HCT116 (cell line): ENCODE results near the gene SURF6. TPM values are rescaled to one million over a fixed set of nuclear protein-coding genes. Genes with fewer than 3 reads are reported as not detected.

Experiments
- ATAC-seq: fragments of 200-7000 bp; cut with Tn5 transposase; 2 replicates; pipeline ENCODE4 v1.9.1; 2020; ENCODE audit warnings: mild to moderate bottlenecking, moderate library complexity
- BruUV-seq: library from RNA; stranded (reverse); fragments of 400-500 nt; replicated peaks from 2 replicates; lab custom pipeline; 2021; lab: Mats Ljungman, UMichigan
- CTCF ChIA-PET: fragments of 300-600 bp; sonication (Branson Sonifier 250); formaldehyde crosslinking; loops from one replicate; lab custom pipeline; 2021; ENCODE audit warnings: antibody characterized with exemption; lab: Charles Lee
- POLR2A ChIA-PET: fragments of 300-600, 350-600 bp; sonication (Branson Sonifier 250); formaldehyde crosslinking; loops from one replicate; lab custom pipeline; 2021; ENCODE audit warnings: antibody characterized with exemption; lab: Charles Lee
- RAD21 ChIA-PET, 2 experiments: fragments of 300-600 bp; sonication (Branson Sonifier 250); formaldehyde crosslinking; loops; one replicate each; lab custom pipeline; 2023; ENCODE audit warnings: low total read pairs in 2 of 2; ENCODE audit not compliant: uncharacterized antibody in 2 of 2, unreplicated experiment in 2 of 2, low non-redundant PET in 1 of 2; lab: Charles Lee
- DNase-seq: peaks from one replicate; pipeline ENCODE4 v3.0.0-alpha.2; 2010; ENCODE audit warnings: low read depth, low spot score
- H2AFZ ChIP-seq: fragments of 200-600 bp; shearing (Covaris generic), sonication (generic); 2 replicates; pipeline ENCODE4 v1.6.1; 2017; ENCODE audit warnings: low read depth, mixed run types, mixed read lengths, antibody characterized with exemption, low read length; ENCODE audit not compliant: poor library complexity, severe bottlenecking
- H3K27ac ChIP-seq: 2 replicates; pipeline ENCODE4 v1.5.1; 2012; ENCODE audit warnings: low read depth, low read length
- H3K27me3 ChIP-seq: fragments of 200-600 bp; sonication (generic); 2 replicates; pipeline ENCODE4 v1.6.1; 2016; ENCODE audit warnings: mixed run types, low read length, mixed read lengths; ENCODE audit not compliant: insufficient read depth
- H3K36me3 ChIP-seq, 2 experiments: fragments of 200-500 bp in 1 of 2; fragments of 200-600 bp in 1 of 2; sonication (Bioruptor generic) in 1 of 2; sonication (generic) in 1 of 2; 2 replicates each; pipeline versions ENCODE4 v1.5.1 to v1.6.1; 2014 to 2016; ENCODE audit warnings: low read length in 2 of 2, inconsistent platforms in 1 of 2, mixed read lengths in 1 of 2, mixed run types in 1 of 2; ENCODE audit not compliant: insufficient read depth in 2 of 2, control insufficient read depth in 1 of 2
- H3K4me1 ChIP-seq, 2 experiments: fragments of 200-600 bp in 1 of 2; sonication (generic) in 1 of 2; 2 replicates each; pipeline versions ENCODE4 v1.5.1 to v1.6.1; 2012 to 2017; ENCODE audit warnings: low read length in 2 of 2, inconsistent platforms in 1 of 2, mild to moderate bottlenecking in 1 of 2, mixed read lengths in 1 of 2, mixed run types in 1 of 2, moderate library complexity in 1 of 2; ENCODE audit not compliant: insufficient read depth in 2 of 2, control insufficient read depth in 1 of 2
- H3K4me2 ChIP-seq: fragments of 200-600 bp; sonication (generic); 2 replicates; pipeline ENCODE4 v1.6.1; 2017; ENCODE audit warnings: mixed run types, low read length, mixed read lengths
- H3K4me3 ChIP-seq, 2 experiments: fragments of 200-600 bp in 1 of 2; sonication (generic) in 1 of 2; replicated peaks in 1 of 2; 2 replicates each; pipeline ENCODE4 v1.5.1; 2011 to 2016; ENCODE audit warnings: low read length in 2 of 2, control low read depth in 1 of 2, low read depth in 1 of 2, mild to moderate bottlenecking in 1 of 2, mixed read lengths in 1 of 2, mixed run types in 1 of 2
- H3K79me2 ChIP-seq: fragments of 200-600 bp; sonication (generic); 2 replicates; pipeline ENCODE4 v1.6.1; 2017; ENCODE audit warnings: mild to moderate bottlenecking, mixed run types, low read length, moderate library complexity, mixed read lengths; ENCODE audit not compliant: insufficient read depth
- H3K9ac ChIP-seq: fragments of 200-600 bp; sonication (generic); 2 replicates; pipeline ENCODE4 v1.6.1; 2016; ENCODE audit warnings: low read length, mixed read lengths
- H3K9me2 ChIP-seq: fragments of 200-600 bp; sonication (generic), shearing (Covaris generic); 2 replicates; pipeline ENCODE4 v1.6.1; 2017; ENCODE audit warnings: mixed run types, mild to moderate bottlenecking, moderate library complexity; ENCODE audit not compliant: insufficient read depth
- H3K9me3 ChIP-seq, 2 experiments: fragments of 200-500 bp in 1 of 2; fragments of 200-600 bp in 1 of 2; sonication (Bioruptor generic) in 1 of 2; sonication (generic) in 1 of 2; 2 replicates each; pipeline ENCODE4 v1.6.1; 2014 to 2017; ENCODE audit warnings: low read length in 2 of 2, mixed read lengths in 2 of 2, inconsistent platforms in 1 of 2, low read depth in 1 of 2, mild to moderate bottlenecking in 1 of 2, mixed run types in 1 of 2, moderate library complexity in 1 of 2; ENCODE audit not compliant: control insufficient read depth in 1 of 2, insufficient read depth in 1 of 2
- H4K20me1 ChIP-seq: fragments of 200-600 bp; sonication (generic), shearing (Covaris generic); 2 replicates; pipeline ENCODE4 v1.6.1; 2017; ENCODE audit warnings: mixed run types, mild to moderate bottlenecking, moderate library complexity; ENCODE audit not compliant: insufficient read depth
- CBX3 ChIP-seq: IDR thresholded peaks from 2 replicates; pipeline ENCODE4 v1.6.1; 2012; ENCODE audit warnings: low read depth
- JUND ChIP-seq: IDR thresholded peaks from 2 replicates; pipeline ENCODE4 v1.6.1; 2012
- RAD21 ChIP-seq: IDR thresholded peaks from 2 replicates; pipeline ENCODE4 v1.6.1; 2012; ENCODE audit warnings: low read depth, mild to moderate bottlenecking
- SIN3A ChIP-seq: IDR thresholded peaks from 2 replicates; pipeline ENCODE4 v1.6.1; 2012; ENCODE audit warnings: low read depth
- SP1 ChIP-seq: IDR thresholded peaks from 2 replicates; pipeline ENCODE4 v1.6.1; 2012; ENCODE audit warnings: low read depth
- YY1 ChIP-seq: IDR thresholded peaks from 2 replicates; pipeline ENCODE4 v1.6.1; 2011; ENCODE audit warnings: low read length, low read depth, moderate library complexity, mild to moderate bottlenecking; ENCODE audit not compliant: insufficient replicate concordance; ENCODE audit errors: extremely low read depth
- intact Hi-C: fragments of 100-400 bp; cut with micrococcal nuclease; formaldehyde crosslinking; loops from 2 replicates; pipeline ENCODE4 v1.10.0; 2022
- total RNA-seq: library from RNA; stranded (reverse); gene quantifications from one replicate; pipeline ENCODE4 v1.2.1, GENCODE V29; 2021; ENCODE audit not compliant: unreplicated experiment

The SURF6 gene
- total RNA-seq, 1 experiment from 2014 or later, result 30.1 TPM

DNA sequence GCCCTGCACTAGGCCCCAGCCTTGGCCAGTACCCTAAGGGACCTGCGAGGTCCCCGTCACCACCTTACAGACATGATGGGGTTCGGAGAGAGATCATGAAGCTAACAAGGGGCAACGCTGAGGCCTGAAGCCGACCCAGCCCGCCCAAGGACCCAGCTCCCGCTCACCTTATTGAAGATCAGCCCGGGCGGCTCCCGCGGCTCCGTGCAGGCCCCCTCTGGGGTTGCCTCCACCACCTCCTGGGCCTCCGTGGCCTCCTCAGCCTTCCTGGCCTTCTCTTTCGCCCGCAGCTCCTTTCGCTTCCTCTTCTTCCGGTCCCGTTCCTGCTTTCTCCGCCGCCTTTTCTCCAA lies 3.6 kb downstream of the SURF6 start:
- no peak overlapping the region for H3K4me2 ChIP-seq
- RAD21 ChIA-PET, result no interaction called here
- no peak overlapping the region for H2AFZ ChIP-seq
- no peak overlapping the region for H3K4me3 ChIP-seq
- no peak overlapping the region for H3K27ac ChIP-seq
- H3K79me2 ChIP-seq, result peaks cover 44% of the 10 kb centered on the region
- no peak for TF ChIP-seq SIN3A
- no peak for TF ChIP-seq RAD21
- TF ChIP-seq YY1, result no peak
- no peaks in the 10 kb centered on the region for H3K27me3 ChIP-seq
- H3K9ac ChIP-seq, result no peak overlapping the region
- peaks cover 34 to 42% of the 10 kb centered on the region in 2 experiments; a peak in 3 of 4 replicates for H3K36me3 ChIP-seq
- DNase-seq, result no peak
- H4K20me1 ChIP-seq, result no peaks in the 10 kb centered on the region; the same call in 1 of the 2 replicates
- no peaks in the 10 kb centered on the region for H3K9me3 ChIP-seq
- H3K4me1 ChIP-seq, result peaks cover 12 to 32% of the 10 kb centered on the region in 2 experiments
- H3K9me2 ChIP-seq, result no peaks in the 10 kb centered on the region
- intact Hi-C loops, result no loop called here
- CTCF ChIA-PET, result interaction anchor here (2.1 kb wide), 1 partner anchor 147 kb away, joined by 7 read pairs; no protein-coding TSS in a partner anchor
- POLR2A ChIA-PET, result no interaction called here
- ATAC-seq, result no peak
- BruUV-seq, result no TSS peak

GRCh38 chr9:133331641-133332380 lies 4.2 kb downstream of the SURF6 start:
- H4K20me1 ChIP-seq, result no peaks in the 10 kb centered on the region; the same call in 1 of the 2 replicates
- H3K9me2 ChIP-seq, result no peaks in the 10 kb centered on the region
- ATAC-seq (no peak), DNase-seq (no peak)
- TF ChIP-seq SIN3A (no peak), JUND (no peak), SP1 (no peak), CBX3 (no peak)
- intact Hi-C loops, result no loop called here
- no peak overlapping the region for H2AFZ ChIP-seq
- no peak overlapping the region for H3K4me3 ChIP-seq
- no peaks in the 10 kb centered on the region for H3K9me3 ChIP-seq
- peaks cover 34 to 42% of the 10 kb centered on the region in 2 experiments; a peak in 3 of 4 replicates for H3K36me3 ChIP-seq
- ChIA-PET CTCF (interaction anchor here (2.1 kb wide), 1 partner anchor 146 kb away, joined by 7 read pairs; no protein-coding TSS in a partner anchor), POLR2A (no interaction called here), RAD21 (no interaction called here)
- H3K4me1 ChIP-seq, result peaks cover 9 to 27% of the 10 kb centered on the region in 2 experiments
- H3K79me2 ChIP-seq, result peaks cover 44% of the 10 kb centered on the region
- H3K9ac ChIP-seq, result no peak overlapping the region
- no peak overlapping the region for H3K27ac ChIP-seq
- no peaks in the 10 kb centered on the region for H3K27me3 ChIP-seq
- no TSS peak for BruUV-seq
- no peak overlapping the region for H3K4me2 ChIP-seq
